K562 (cell line): Measurements from ENCODE around the gene NDOR1. TPM values are rescaled to one million over a fixed set of nuclear protein-coding genes. Genes with fewer than 3 reads are reported as not detected.

Experiments used
- ATAC-seq: fragments of 200-7000 bp; cut with Tn5 transposase; 3 replicates; pipeline ENCODE4 v1.9.1; 2020; ENCODE audit warnings: moderate library complexity
- BruUV-seq: library from RNA; stranded (reverse); fragments of 400-500 nt; replicated peaks from 2 replicates; lab custom pipeline; 2021; lab: Mats Ljungman, UMichigan
- CTCF ChIA-PET: fragments of 300-600 bp; formaldehyde crosslinking; extraction: SDS; loops from one replicate; lab custom pipeline; 2021; ENCODE audit warnings: low intra/inter-chr PET ratio; lab: Yijun Ruan, JAX
- POLR2A ChIA-PET: fragments of 300-600, 350-650 bp; sonication (Branson Sonifier 250); formaldehyde crosslinking; extraction: SDS; loops from one replicate; lab custom pipeline; 2021; ENCODE audit warnings: antibody characterized with exemption, inconsistent platforms; lab: Yijun Ruan, JAX
- DNase-seq, 4 experiments: peaks; one replicate each; pipeline versions ENCODE4 v3.0.0 to v3.0.0-alpha.2; 2011 to 2018; ENCODE audit warnings: low spot score in 3 of 4, mixed read lengths in 3 of 4; ENCODE audit errors: extremely low read depth in 1 of 4
- FAIRE-seq: peaks from 2 replicates; lab custom pipeline; 2011; peaks lifted over from hg19 to GRCh38; lab: Jason Lieb, UNC
- H2AFZ ChIP-seq: 2 replicates; pipeline ENCODE4 v1.6.0; 2011; ENCODE audit warnings: low read depth, low read length, control low read depth, inconsistent platforms
- H3K27ac ChIP-seq: fragments of 200-600 bp; 3 replicates; pipeline ENCODE4 v1.8.0; 2011; ENCODE audit warnings: low read depth, mild to moderate bottlenecking, control low read depth, inconsistent platforms, low read length, moderate library complexity, mixed read lengths; ENCODE audit errors: extremely low read depth
- H3K27me3 ChIP-seq, 2 experiments: fragments of 300-600 bp in 1 of 2; 2 replicates in 1 of 2; 3 replicates in 1 of 2; pipeline versions ENCODE4 v1.6.0 to v1.8.0; 2011; ENCODE audit warnings: inconsistent platforms in 2 of 2, low read length in 2 of 2, mild to moderate bottlenecking in 1 of 2, mixed read lengths in 1 of 2, moderate library complexity in 1 of 2; ENCODE audit not compliant: control insufficient read depth in 2 of 2, insufficient read depth in 2 of 2
- H3K36me3 ChIP-seq: fragments of 300-600 bp; 3 replicates; pipeline ENCODE4 v1.8.0; 2011; ENCODE audit warnings: mild to moderate bottlenecking, low read length, inconsistent platforms; ENCODE audit not compliant: control insufficient read depth, insufficient read depth
- H3K4me1 ChIP-seq, 2 experiments: fragments of 200-600 bp in 1 of 2; replicated peaks in 1 of 2; 2 replicates in 1 of 2; 3 replicates in 1 of 2; pipeline versions ENCODE4 v1.5.1 to v1.8.0; 2011; ENCODE audit warnings: inconsistent platforms in 2 of 2, low read length in 2 of 2, mild to moderate bottlenecking in 1 of 2, mixed read lengths in 1 of 2, moderate library complexity in 1 of 2; ENCODE audit not compliant: control insufficient read depth in 2 of 2, insufficient read depth in 2 of 2
- H3K4me2 ChIP-seq: 2 replicates; pipeline ENCODE4 v1.6.1; 2011; ENCODE audit warnings: low read length, control low read depth, inconsistent platforms, mixed read lengths; ENCODE audit not compliant: insufficient read depth
- H3K4me3 ChIP-seq: fragments of 200-600 bp; sonication (generic), shearing (Covaris generic); 2 replicates; pipeline ENCODE4 v1.5.1; 2016; ENCODE audit warnings: control low read depth, inconsistent platforms
- H3K79me2 ChIP-seq: fragments of 200-600 bp; 3 replicates; pipeline ENCODE4 v1.8.0; 2011; ENCODE audit warnings: low read length, inconsistent platforms; ENCODE audit not compliant: control insufficient read depth, insufficient read depth
- H3K9ac ChIP-seq, 2 experiments: 2 replicates each; pipeline versions ENCODE4 v1.6.0 to v1.6.1; 2011; ENCODE audit warnings: low read depth in 2 of 2, low read length in 2 of 2, control low read depth in 1 of 2, inconsistent platforms in 1 of 2, mild to moderate bottlenecking in 1 of 2, mixed read lengths in 1 of 2; ENCODE audit not compliant: insufficient read depth in 1 of 2
- H3K9me1 ChIP-seq: one replicate; pipeline ENCODE4 v1.6.0; 2011; ENCODE audit warnings: inconsistent platforms, mild to moderate bottlenecking, low read length, moderate library complexity; ENCODE audit not compliant: control insufficient read depth, insufficient read depth
- H3K9me3 ChIP-seq: replicated peaks from 2 replicates; pipeline ENCODE4 v1.5.1; 2011; ENCODE audit warnings: low read depth, low read length, inconsistent platforms; ENCODE audit not compliant: control insufficient read depth, insufficient read depth
- H4K20me1 ChIP-seq: replicated peaks from 2 replicates; pipeline ENCODE4 v1.6.1; 2011; ENCODE audit warnings: low read length, inconsistent platforms, mixed read lengths; ENCODE audit not compliant: control insufficient read depth, insufficient read depth
- BDP1 ChIP-seq: IDR thresholded peaks from 3 replicates; pipeline ENCODE4 v1.6.1; 2011; ENCODE audit not compliant: insufficient read length, insufficient read depth
- ETV1 ChIP-seq: fragments of 450-650 bp; conservative IDR thresholded peaks from 2 replicates; pipeline ENCODE4 v1.6.1; 2016; ENCODE audit warnings: missing genetic modification characterization, control low read depth, low read depth, missing compliant biosample characterization
- RBFOX2 ChIP-seq: fragments of 200-400 bp; formaldehyde crosslinking; IDR thresholded peaks from 2 replicates; pipeline ENCODE4 v1.6.1; 2017; ENCODE audit warnings: low read depth, mild to moderate bottlenecking, low read length, moderate library complexity
- TSC22D4 ChIP-seq: fragments of 450-650 bp; IDR thresholded peaks from 2 replicates; pipeline ENCODE4 v1.6.1; 2016; ENCODE audit warnings: missing genetic modification characterization, missing biosample characterization, control low read depth
- WGBS: fragments of 100-300 bp; shearing (Covaris generic); methylation state at CpG from one replicate; pipeline ENCODE4 v1.1.6; 2016; ENCODE audit warnings: low coverage, mixed read lengths; ENCODE audit not compliant: insufficient coverage; ENCODE audit errors: missing lambda C conversion rate; 5-methylcytosine and 5-hydroxymethylcytosine counted together
- in situ Hi-C: fragments of 300-500 bp; cut with MboI; formaldehyde crosslinking; loops from 4 replicates; pipeline ENCODE4 v1.15.0; 2018; ENCODE audit warnings: inconsistent platforms, mixed read lengths
- intact Hi-C: fragments of 100-400 bp; cut with micrococcal nuclease; formaldehyde crosslinking; loops from 2 replicates; pipeline ENCODE4 v1.14.2; 2022
- polyA plus RNA-seq, 8 experiments: library from polyadenylated mRNA; depleted of rRNA in 4 of 8; stranded (reverse) in 5 of 8; unstranded in 3 of 8; fragments of >200 nt; fragmentation: Nextera tagmentation in 2 of 8; fragmentation: Illumina TruSeq in 1 of 8; extraction: Ambion mirVana in 2 of 8; extraction: Trizol in 1 of 8; gene quantifications; 2 replicates each; pipeline versions ENCODE4 v1.2.1 to v1.2.3, GENCODE V29; 2011 to 2014; ENCODE audit warnings: inconsistent platforms in 1 of 8, missing spikeins in 1 of 8
- total RNA-seq, 7 experiments: library from RNA; depleted of rRNA in 6 of 7; stranded (reverse); fragments of >200 nt in 6 of 7; fragmentation: Illumina TruSeq in 2 of 7; extraction: Trizol in 2 of 7; gene quantifications; 2 replicates each; pipeline versions ENCODE4 v1.2.1 to v1.2.3, GENCODE V29; 2011 to 2021; ENCODE audit warnings: low replicate concordance in 1 of 7

Gene NDOR1
- total and polyA plus RNA-seq, 9 of the 15 experiments (the other 6 are each of a cell fraction or from before 2014, with no cell fraction given): 0.06 to 36.9 (median 6.9) TPM

GRCh38 chr9:137184881-137185660 is 20.4 kb upstream of the NDOR1 start:
- WGBS: 93% methylated on average over 39 of the region's 48 CpGs
- no peak for TF ChIP-seq ETV1 (tag)
- no peak for TF ChIP-seq TSC22D4 (tag)
- 0 out of 2 replicates have a peak, but pooled peaks have one; percentile 15 for TF ChIP-seq RBFOX2
- TF ChIP-seq, all 486 proteins: peak for 1
- H4K20me1 ChIP-seq: peaks cover 8% of the 10 kb centered on the region

GRCh38 chr9:137185921-137186320 is 19.6 kb upstream of the NDOR1 start:
- Histone ChIP-seq H3K9ac (peak overlapping the region in 1 of 2 experiments; percentile 96; a peak in 1 of 4 replicates), H3K4me2 (no peak overlapping the region), H3K9me1 (no peaks in the 10 kb centered on the region), H3K36me3 (peaks cover 72% of the 10 kb centered on the region; the same call in 2 of the 3 replicates), H2AFZ (no peak overlapping the region), H4K20me1 (peaks cover 8% of the 10 kb centered on the region), H3K4me1 (peaks cover 20 to 83% of the 10 kb centered on the region in 2 experiments), H3K27me3 (no peaks in the 10 kb centered on the region), H3K9me3 (no peaks in the 10 kb centered on the region), H3K27ac (no peak overlapping the region), H3K4me3 (no peak overlapping the region), H3K79me2 (peaks cover 43% of the 10 kb centered on the region)
- ATAC-seq (no peak), FAIRE-seq (no peak), DNase-seq (no peak)
- TF ChIP-seq BDP1: no peak
- 0 out of 2 replicates have a peak, but pooled peaks have one; percentile 15 for TF ChIP-seq RBFOX2
- WGBS: 97% methylated on average over 13 of the region's 19 CpGs
- in situ Hi-C loops (loop anchor here (5.0 kb wide), 1 partner anchor 41 kb away; the partner anchor contains the start of genes CYSRT1 and RNF224), intact Hi-C loops (no loop called here)
- POLR2A ChIA-PET: no interaction called here
- no TSS peak for BruUV-seq
- CTCF ChIA-PET: no interaction called here

More at GRCh38 chr9:137184881-137185660, 20.4 kb upstream of the NDOR1 start:
- Histone ChIP-seq H3K4me2 (no peak overlapping the region), H3K4me3 (no peak overlapping the region), H3K27ac (no peak overlapping the region), H3K79me2 (peaks cover 36% of the 10 kb centered on the region), H3K9me3 (no peaks in the 10 kb centered on the region), H3K4me1 (peaks cover 18 to 79% of the 10 kb centered on the region in 2 experiments), H3K9me1 (no peaks in the 10 kb centered on the region), H3K27me3 (no peaks in the 10 kb centered on the region), H2AFZ (no peak overlapping the region), H3K36me3 (peaks cover 72% of the 10 kb centered on the region; the same call in 2 of the 3 replicates), H3K9ac (peak overlapping the region in 1 of 2 experiments; percentile 41; a peak in 1 of 4 replicates)
- in situ Hi-C loops: loop anchor here (5.0 kb wide), 1 partner anchor 42 kb away; the partner anchor contains the start of genes CYSRT1 and RNF224
- intact Hi-C loops: no loop called here
- FAIRE-seq (no peak), DNase-seq (no peak), ATAC-seq (no peak)
- POLR2A ChIA-PET: interaction anchor here (0.5 to 1.0 kb wide), 2 partner anchors 9 to 12 kb away, joined by 3 to 9 read pairs; no protein-coding TSS in a partner anchor
- BruUV-seq: no TSS peak
- CTCF ChIA-PET: no interaction called here
